HG03159 (cell line): ENCODE measurements around the gene GNAT1.
"Not testable (repeated sequence)": the region's sequence is repeated elsewhere in the genome, so short reads cannot be mapped to it uniquely, and the experiment has no call there.

Experiments
- ATAC-seq: cut with Tn5 transposase; IDR thresholded peaks from one replicate; pipeline ENCODE4 v1.9.1; 2021; ENCODE audit warnings: mild to moderate bottlenecking, moderate library complexity; ENCODE audit not compliant: unreplicated experiment

GNAT1 gene

GRCh38 chr3:50237754-50238548, 46.5 kb downstream of the GNAT1 start:
- peak; percentile 26 for ATAC-seq

- no peak for ATAC-seq
These were observed 47.2 kb downstream of the GNAT1 start for GRCh38 chr3:50238549-50239026.

GRCh38 chr3:50239649-50240048, 48.2 kb downstream of the GNAT1 start:
- ATAC-seq, result no peak

- ATAC-seq, result no peak
These were observed 49.8 kb downstream of the GNAT1 start for GRCh38 chr3:50241163-50241562.

DNA sequence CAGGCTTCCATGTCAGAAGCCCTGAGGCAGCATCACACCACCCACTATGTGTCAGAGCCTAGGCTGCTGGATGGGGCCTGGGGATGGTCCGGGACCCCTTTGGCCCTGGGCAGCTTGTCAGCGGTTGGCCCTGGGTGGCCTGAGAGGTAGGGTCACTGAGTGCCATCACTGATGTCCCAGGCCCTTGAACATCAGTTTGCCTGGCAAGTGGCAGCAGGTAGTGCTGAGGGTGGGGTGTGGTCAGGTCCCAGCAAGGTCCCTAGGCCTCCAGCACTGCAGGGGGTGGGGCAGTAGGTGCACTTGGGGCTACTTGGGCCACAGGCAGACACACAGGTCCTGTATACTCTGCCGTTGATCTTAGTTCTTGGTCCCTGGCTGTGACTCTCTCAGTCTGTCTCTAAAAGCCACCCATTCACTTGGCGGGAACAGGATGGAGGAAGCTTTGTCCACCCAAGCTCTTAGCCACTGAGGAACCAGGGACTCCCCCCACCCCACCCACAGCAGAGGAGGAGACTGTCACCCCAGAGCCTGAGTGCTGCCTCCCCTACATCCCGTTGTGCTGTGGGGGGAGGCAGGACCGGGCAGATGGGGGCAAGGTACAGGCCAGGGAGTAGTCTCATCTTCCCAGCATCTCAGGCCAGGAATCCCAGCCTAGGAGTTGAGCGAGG, 50.4 kb downstream of the GNAT1 start:
- no peak for ATAC-seq

GRCh38 chr3:50242381-50242770, 51.0 kb downstream of the GNAT1 start:
- no peak for ATAC-seq

DNA sequence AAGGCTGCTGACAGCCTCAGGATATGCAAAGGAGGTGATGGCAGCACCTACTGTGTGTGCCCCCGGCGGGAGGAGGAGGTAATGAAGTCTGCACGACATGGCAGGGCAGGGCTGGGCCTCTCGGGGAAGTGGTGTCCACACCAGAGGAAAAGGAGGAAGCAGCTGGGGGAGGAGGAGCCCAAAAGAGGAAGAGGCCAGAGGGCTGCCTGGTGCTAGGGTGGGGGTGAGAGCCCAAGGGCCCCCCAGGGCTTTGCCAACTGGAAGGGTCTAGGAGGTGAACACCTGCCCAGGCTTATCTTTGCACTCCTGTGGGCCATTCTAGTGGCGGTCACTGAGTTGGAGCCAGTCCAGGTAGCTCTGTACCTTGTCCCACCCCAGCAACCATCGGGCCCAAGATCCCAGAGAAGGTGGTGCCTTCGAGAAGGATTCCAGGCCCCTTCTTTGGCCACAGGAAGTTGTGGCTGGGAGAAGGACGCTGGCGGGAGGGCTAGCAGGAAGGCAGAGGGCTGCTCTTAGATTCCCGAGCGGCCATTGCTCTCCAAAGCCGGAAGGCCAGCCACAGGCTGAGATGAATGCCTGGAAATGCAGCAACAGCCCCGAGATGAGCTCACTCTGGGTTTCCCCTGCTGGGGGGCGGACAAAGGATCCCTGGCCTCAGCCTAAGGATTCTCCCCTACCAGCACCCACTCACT, 51.6 kb downstream of the GNAT1 start:
- ATAC-seq, result no peak

GRCh38 chr3:50243543-50243895, 52.1 kb downstream of the GNAT1 start:
- ATAC-seq, result no peak

GRCh38 chr3:50244813-50245212, 53.4 kb downstream of the GNAT1 start:
- ATAC-seq, result not testable (repeated sequence)

DNA sequence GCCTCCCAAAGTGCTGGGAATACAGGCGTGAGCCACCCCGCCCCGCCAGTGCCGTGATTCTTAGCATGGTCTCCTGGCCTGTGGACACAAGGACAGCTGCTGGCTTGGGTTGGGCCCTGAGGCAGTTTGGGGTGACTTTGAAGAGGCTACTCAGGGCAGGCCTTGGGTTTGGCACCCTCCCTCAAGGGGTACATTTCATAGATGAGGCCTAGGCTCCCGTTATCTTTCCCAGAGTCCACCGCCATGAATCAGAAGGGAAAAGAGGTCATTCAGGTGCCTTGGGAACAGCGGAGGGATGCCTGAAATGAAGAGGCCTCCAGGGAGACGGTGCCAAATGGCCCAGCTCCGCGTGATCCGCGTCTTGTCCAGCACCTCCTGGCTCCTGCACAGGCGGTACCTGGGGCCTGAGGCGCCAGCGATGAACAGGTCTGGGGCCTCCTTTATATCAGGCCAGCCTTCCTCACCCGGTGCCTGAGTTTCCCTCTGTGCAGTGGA, 53.9 kb downstream of the GNAT1 start:
- no peak for ATAC-seq

GRCh38 chr3:50245831-50246516, 54.6 kb downstream of the GNAT1 start:
- ATAC-seq, result peak; percentile 71

GRCh38 chr3:50246517-50246954, 55.1 kb downstream of the GNAT1 start:
- peak; percentile 39 for ATAC-seq
